NCI-H226 (cell line): Measurements from ENCODE around the gene SLC22A23.

Source experiments
- DNase-seq: peaks from one replicate; pipeline ENCODE4 v3.0.0-alpha.2; 2015

SLC22A23 gene

GRCh38 chr6:3421791-3422434 is 34.9 kb downstream of the SLC22A23 start:
- peak; percentile 18 for DNase-seq

- no peak for DNase-seq
Measured at GRCh38 chr6:3421143-3421542, 35.7 kb downstream of the SLC22A23 start.

- DNase-seq = no peak
Measured at GRCh38 chr6:3419624-3420272, 37.1 kb downstream of the SLC22A23 start.

- DNase-seq = peak; percentile 41
Measured at GRCh38 chr6:3418496-3419060, 38.3 kb downstream of the SLC22A23 start.

GRCh38 chr6:3417473-3417872 is 39.4 kb downstream of the SLC22A23 start:
- no peak for DNase-seq

GRCh38 chr6:3415490-3415889 is 41.4 kb downstream of the SLC22A23 start:
- no peak for DNase-seq

GRCh38 chr6:3415082-3415453 is 41.8 kb downstream of the SLC22A23 start:
- DNase-seq = no peak

GRCh38 chr6:3414327-3415081 is 42.3 kb downstream of the SLC22A23 start:
- DNase-seq = peak; percentile 77

- DNase-seq = no peak
Measured at GRCh38 chr6:3413592-3413991, 43.3 kb downstream of the SLC22A23 start.

GRCh38 chr6:3412779-3413500 is 43.9 kb downstream of the SLC22A23 start:
- DNase-seq = no peak

- DNase-seq = no peak
Measured at GRCh38 chr6:3411967-3412778, 44.7 kb downstream of the SLC22A23 start.

- no peak for DNase-seq
Measured at GRCh38 chr6:3410385-3411360, 46.2 kb downstream of the SLC22A23 start.

GRCh38 chr6:3409699-3410384 is 47.0 kb downstream of the SLC22A23 start:
- peak; percentile 26 for DNase-seq

- DNase-seq = no peak
Measured at GRCh38 chr6:3408665-3409064, 48.2 kb downstream of the SLC22A23 start.

- no peak for DNase-seq
Measured at GRCh38 chr6:3407840-3408239, 49.0 kb downstream of the SLC22A23 start.

GRCh38 chr6:3406891-3407809 is 49.7 kb downstream of the SLC22A23 start:
- DNase-seq = no peak

- DNase-seq = no peak
Measured at GRCh38 chr6:3406362-3406821, 50.5 kb downstream of the SLC22A23 start.

GRCh38 chr6:3405679-3406078 is 51.2 kb downstream of the SLC22A23 start:
- DNase-seq = peak; percentile 58

- DNase-seq = peak; percentile 39
Measured at GRCh38 chr6:3405182-3405518, 51.7 kb downstream of the SLC22A23 start.
